GM12892 (cell line): ENCODE results near the gene DDR2.

Experiments used
- POLR2A ChIP-seq: IDR thresholded peaks from 2 replicates; pipeline ENCODE4 v1.6.1; 2011; ENCODE audit warnings: low read depth, low read length, control low read depth
- POLR2AphosphoS5 ChIP-seq: IDR thresholded peaks from 2 replicates; pipeline ENCODE4 v1.6.1; 2011; ENCODE audit warnings: low read depth, low read length, control low read depth

DNA sequence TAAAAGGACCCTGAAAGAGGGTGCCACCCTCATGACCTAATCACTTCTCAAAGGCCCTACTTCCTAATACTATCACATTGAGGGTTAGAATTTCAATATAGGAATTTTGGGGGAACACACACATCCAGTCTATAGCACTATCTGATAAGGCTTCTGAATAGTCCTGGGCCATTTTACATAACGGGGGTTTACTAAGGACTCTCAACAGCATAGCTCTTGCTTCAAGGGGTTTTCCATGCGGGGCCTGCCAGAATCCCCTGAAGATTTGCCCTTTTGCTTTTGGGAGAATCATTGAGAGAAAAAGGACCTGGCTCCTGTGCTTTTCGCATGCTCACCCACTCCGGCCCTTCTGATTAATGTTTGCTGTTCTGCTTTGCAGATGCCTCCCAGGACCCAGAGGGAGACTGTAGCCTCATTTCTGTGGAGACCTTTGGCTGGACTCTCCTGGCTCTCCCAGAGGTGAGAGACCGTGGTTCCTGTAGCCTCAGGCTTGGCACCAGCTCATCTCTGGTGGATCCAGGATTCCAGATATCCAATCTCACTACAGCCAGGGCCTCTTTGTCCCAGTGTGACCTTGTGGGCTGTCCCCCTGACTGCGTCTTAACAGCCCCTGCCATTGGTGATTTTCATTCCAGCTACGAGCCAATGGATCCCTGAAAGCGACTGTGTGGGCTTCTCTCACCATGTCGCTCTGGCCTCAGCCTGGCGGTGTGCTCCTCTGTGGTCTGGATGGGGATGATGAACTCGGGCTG is 72.6 kb downstream of the DDR2 start:
- TF ChIP-seq POLR2AphosphoS5 = no peak
- no peak for TF ChIP-seq POLR2A
